ENCODE measurements around the gene DCDC1.

DNA sequence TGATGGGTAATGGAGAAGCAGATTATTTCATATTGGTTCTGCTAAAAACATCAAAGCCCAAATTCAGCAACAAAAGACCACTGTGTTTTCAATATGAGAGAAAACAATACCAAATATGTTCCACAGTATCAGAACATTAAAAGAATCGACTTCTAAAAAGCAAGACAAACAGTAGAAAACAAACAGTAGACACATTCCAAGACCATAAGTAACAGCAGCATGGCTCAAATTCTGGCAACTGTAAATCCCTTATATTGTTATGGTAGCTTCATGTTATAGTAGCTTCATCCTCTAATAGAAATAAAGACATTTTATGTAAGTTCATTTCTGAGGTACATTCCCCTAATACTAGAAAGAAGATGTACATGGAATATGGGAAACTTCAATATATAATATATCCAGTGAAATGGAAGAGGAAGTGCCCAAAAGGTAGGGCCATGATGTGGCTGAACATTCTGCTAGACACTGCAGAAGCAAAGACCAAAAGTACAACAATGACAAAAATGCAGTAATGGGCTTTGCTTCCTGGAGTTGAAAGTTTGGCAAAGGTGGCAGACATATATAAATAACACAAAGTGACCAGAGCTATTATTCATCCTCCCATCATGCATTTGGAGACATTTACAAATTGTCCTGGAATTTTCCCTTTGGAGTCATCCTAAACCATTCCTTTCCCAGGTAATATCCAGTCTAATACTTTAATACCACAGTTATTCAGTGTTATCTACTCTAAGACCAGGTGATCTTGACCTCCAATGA, 299.9 kb downstream of the DCDC1 start:
- TF ChIP-seq CTCF (IDR thresholded peaks at IDR 0.05) (no peak), MAZ (IDR thresholded peaks at IDR 0.05; ENCODE audit: borderline replicate concordance, low read depth, low read length) (no peak), ESRRA (IDR thresholded peaks at IDR 0.05; ENCODE audit: borderline replicate concordance, low read length) (no peak), NFE2L2 (conservative IDR thresholded peaks at IDR 0.05; ENCODE audit: low read length) (no peak), EP300 (IDR thresholded peaks at IDR 0.05) (peak in 1 of 2 experiments; percentile 26; a peak in 2 of 5 replicates), ZFP36 (IDR thresholded peaks at IDR 0.05; ENCODE audit: borderline replicate concordance, partially characterized antibody) (no peak), JUNB (IDR thresholded peaks at IDR 0.05) (peak; percentile 19; the same call in 1 of the 2 replicates), REST (IDR thresholded peaks at IDR 0.05) (no peak), POLR2A (IDR thresholded peaks at IDR 0.05; ENCODE audit: low read length) (no peak), CHD2 (IDR thresholded peaks at IDR 0.05; ENCODE audit: low read length, partially characterized antibody) (no peak), KDM1A (IDR thresholded peaks at IDR 0.05; ENCODE audit: low read depth) (no peak), USF2 (IDR thresholded peaks at IDR 0.05) (no peak)
- TF ChIP-seq, protein P1, sequence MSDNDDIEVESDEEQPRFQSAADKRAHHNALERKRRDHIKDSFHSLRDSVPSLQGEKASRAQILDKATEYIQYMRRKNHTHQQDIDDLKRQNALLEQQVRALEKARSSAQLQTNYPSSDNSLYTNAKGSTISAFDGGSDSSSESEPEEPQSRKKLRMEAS (IDR thresholded peaks at IDR 0.05): 0 out of 2 replicates have a peak, but pooled peaks have one; percentile 20

Data from A549 (cell line).